Measurements from ENCODE around the gene ZNF37A.
"Not testable (repeated sequence)": the region's sequence is repeated elsewhere in the genome, so short reads cannot be mapped to it uniquely, and the experiment has no call there.

ZNF37A gene

GRCh38 chr10:38150891-38151463, 56.8 kb downstream of the ZNF37A start:
- DNase-seq = not testable (repeated sequence)

GRCh38 chr10:38156416-38157269, 62.5 kb downstream of the ZNF37A start:
- DNase-seq = no peak

- no peak for DNase-seq
These were observed 63.1 kb downstream of the ZNF37A start for GRCh38 chr10:38157270-38157685.

GRCh38 chr10:38159004-38159403, 64.9 kb downstream of the ZNF37A start:
- no peak for DNase-seq

GRCh38 chr10:38163617-38164016, 69.5 kb downstream of the ZNF37A start:
- DNase-seq = no peak

- DNase-seq = no peak
These were observed 80.2 kb downstream of the ZNF37A start for GRCh38 chr10:38174336-38174735.

GRCh38 chr10:38184477-38184876, 90.3 kb downstream of the ZNF37A start:
- DNase-seq = no peak

Measured in cortex of kidney (tissue), 1 donor.